MM.1S (cell line): ENCODE results near the gene TSHR.

Experiments
- EZH2 ChIP-seq: fragments of 300-600 bp; sonication (generic); optimal IDR thresholded peaks from 2 replicates; pipeline ENCODE3; 2017; ENCODE audit warnings: low read depth, mild to moderate bottlenecking, antibody characterized with exemption, low read length, mixed read lengths
- EZH2phosphoT487 ChIP-seq: fragments of 300-600 bp; sonication (generic); IDR thresholded peaks from 2 replicates; pipeline ENCODE4 v1.6.1; 2018; ENCODE audit warnings: antibody characterized with exemption, low read length
- TF ChIP-seq, protein P1 (sequence below): fragments of 300-600 bp; sonication (generic); IDR thresholded peaks from 2 replicates; pipeline ENCODE4 v1.5.1; 2016; ENCODE audit warnings: antibody characterized with exemption, low read length, mixed read lengths

DNA sequence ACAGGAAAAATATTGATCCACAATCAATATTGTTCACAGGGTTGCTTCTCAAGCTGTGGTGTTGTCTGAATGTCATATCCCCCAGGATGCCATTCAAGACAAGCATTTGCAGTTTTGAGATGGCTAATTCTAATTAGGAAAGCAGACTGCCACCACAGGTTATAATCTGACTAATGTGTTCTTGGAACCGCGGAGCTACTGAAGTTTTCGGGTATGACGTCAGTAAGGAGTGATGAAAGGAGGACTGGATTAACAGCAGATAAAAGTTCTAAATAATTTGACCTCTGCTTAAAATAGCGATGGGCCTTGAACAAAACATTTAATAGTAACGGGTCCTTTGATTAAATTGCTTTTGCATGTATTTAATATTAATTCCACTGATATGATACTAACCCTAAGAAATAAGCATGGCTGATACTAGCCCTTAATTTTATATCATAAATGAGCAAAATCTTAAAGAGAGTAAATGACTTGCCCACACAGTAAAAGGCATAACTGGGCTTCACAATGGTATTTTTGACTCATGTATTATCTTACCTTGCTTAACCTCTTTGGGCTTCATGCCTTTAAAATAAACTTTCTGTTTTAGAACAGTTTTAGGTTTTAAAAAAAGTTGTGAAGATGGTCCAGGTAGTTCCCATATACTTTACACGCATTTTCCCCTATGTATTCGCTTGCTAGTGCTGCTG lies 50.3 kb downstream of the TSHR start:
- TF ChIP-seq EZH2 (no peak), EZH2phosphoT487 (no peak)
- TF ChIP-seq, protein P1, sequence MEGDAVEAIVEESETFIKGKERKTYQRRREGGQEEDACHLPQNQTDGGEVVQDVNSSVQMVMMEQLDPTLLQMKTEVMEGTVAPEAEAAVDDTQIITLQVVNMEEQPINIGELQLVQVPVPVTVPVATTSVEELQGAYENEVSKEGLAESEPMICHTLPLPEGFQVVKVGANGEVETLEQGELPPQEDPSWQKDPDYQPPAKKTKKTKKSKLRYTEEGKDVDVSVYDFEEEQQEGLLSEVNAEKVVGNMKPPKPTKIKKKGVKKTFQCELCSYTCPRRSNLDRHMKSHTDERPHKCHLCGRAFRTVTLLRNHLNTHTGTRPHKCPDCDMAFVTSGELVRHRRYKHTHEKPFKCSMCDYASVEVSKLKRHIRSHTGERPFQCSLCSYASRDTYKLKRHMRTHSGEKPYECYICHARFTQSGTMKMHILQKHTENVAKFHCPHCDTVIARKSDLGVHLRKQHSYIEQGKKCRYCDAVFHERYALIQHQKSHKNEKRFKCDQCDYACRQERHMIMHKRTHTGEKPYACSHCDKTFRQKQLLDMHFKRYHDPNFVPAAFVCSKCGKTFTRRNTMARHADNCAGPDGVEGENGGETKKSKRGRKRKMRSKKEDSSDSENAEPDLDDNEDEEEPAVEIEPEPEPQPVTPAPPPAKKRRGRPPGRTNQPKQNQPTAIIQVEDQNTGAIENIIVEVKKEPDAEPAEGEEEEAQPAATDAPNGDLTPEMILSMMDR: no peak
